CD14-positive monocyte (primary cell): ENCODE data around the gene PSMD10. TPM values are rescaled to one million over a fixed set of nuclear protein-coding genes. Genes with fewer than 3 reads are reported as not detected.

Experiments
- DNase-seq, 3 donors: peaks; one replicate each; pipeline ENCODE4 v3.0.0-alpha.2; 2011 to 2022
- H2AFZ ChIP-seq: 2 replicates; pipeline ENCODE4 v1.6.0; 2012; ENCODE audit warnings: mild to moderate bottlenecking, low read depth, low read length, inconsistent platforms; ENCODE audit not compliant: insufficient read depth, poor library complexity, severe bottlenecking
- H3K27ac ChIP-seq, 2 donors: 1 replicate in 1 of 2; 2 replicates in 1 of 2; pipeline ENCODE4 v1.5.1; 2012 to 2013; ENCODE audit warnings: low read length in 2 of 2, control low read depth in 1 of 2, inconsistent platforms in 1 of 2, low read depth in 1 of 2, mild to moderate bottlenecking in 1 of 2
- H3K27me3 ChIP-seq, 2 donors: one replicate each; pipeline versions ENCODE4 v1.6.0 to v1.6.1; 2011 to 2013; ENCODE audit warnings: low read length in 2 of 2; ENCODE audit not compliant: control insufficient read depth in 2 of 2, insufficient read depth in 2 of 2
- H3K36me3 ChIP-seq, 2 donors: replicated peaks in 1 of 2; 1 replicate in 1 of 2; 2 replicates in 1 of 2; pipeline versions ENCODE4 v1.5.1 to v1.6.1; 2012 to 2013; ENCODE audit warnings: low read length in 2 of 2, control low read depth in 1 of 2, inconsistent platforms in 1 of 2, mild to moderate bottlenecking in 1 of 2; ENCODE audit not compliant: insufficient read depth in 2 of 2, control insufficient read depth in 1 of 2
- H3K4me1 ChIP-seq, 2 donors: 1 replicate in 1 of 2; 2 replicates in 1 of 2; pipeline versions ENCODE4 v1.5.1 to v1.6.1; 2012 to 2013; ENCODE audit warnings: low read length in 2 of 2, control low read depth in 1 of 2, inconsistent platforms in 1 of 2, mild to moderate bottlenecking in 1 of 2, moderate library complexity in 1 of 2; ENCODE audit not compliant: insufficient read depth in 2 of 2, control insufficient read depth in 1 of 2
- H3K4me2 ChIP-seq: replicated peaks from 2 replicates; pipeline ENCODE3; 2012; ENCODE audit warnings: low read length, moderate library complexity, mild to moderate bottlenecking; ENCODE audit not compliant: poor library complexity, severe bottlenecking; ENCODE audit errors: extremely low read depth
- H3K4me3 ChIP-seq, 3 experiments: fragments of 200-600 bp in 1 of 3; sonication (generic) in 1 of 3; replicated peaks in 1 of 3; 1 replicate in 2 of 3; 2 replicates in 1 of 3; pipeline ENCODE4 v1.5.1; 2011 to 2013; ENCODE audit warnings: low read length in 3 of 3, mild to moderate bottlenecking in 3 of 3, control low read depth in 2 of 3, low read depth in 2 of 3, inconsistent platforms in 1 of 3, moderate library complexity in 1 of 3
- H3K79me2 ChIP-seq: 2 replicates; pipeline ENCODE4 v1.6.0; 2012; ENCODE audit warnings: mild to moderate bottlenecking, control low read depth, inconsistent platforms, low read length, moderate library complexity; ENCODE audit not compliant: insufficient read depth
- H3K9ac ChIP-seq: 2 replicates; pipeline ENCODE4 v1.6.0; 2017; ENCODE audit warnings: low read length, mild to moderate bottlenecking; ENCODE audit not compliant: insufficient read depth, poor library complexity, severe bottlenecking
- H3K9me3 ChIP-seq, 2 donors: replicated peaks in 1 of 2; 1 replicate in 1 of 2; 2 replicates in 1 of 2; pipeline versions ENCODE4 v1.5.1 to v1.6.1; 2012 to 2013; ENCODE audit warnings: low read length in 2 of 2, control low read depth in 1 of 2; ENCODE audit not compliant: control insufficient read depth in 1 of 2, insufficient read depth in 1 of 2
- H4K20me1 ChIP-seq: 2 replicates; pipeline ENCODE4 v1.6.0; 2012; ENCODE audit warnings: mild to moderate bottlenecking, low read length, control low read depth, moderate library complexity; ENCODE audit not compliant: insufficient read depth
- H3K27ac Mint-ChIP-seq, 7 donors: one replicate each; pipeline ENCODE4 v1.8.0; 2020; ENCODE audit warnings: mild to moderate bottlenecking in 7 of 7, mixed read lengths in 7 of 7, moderate library complexity in 6 of 7, inconsistent platforms in 2 of 7
- H3K27me3 Mint-ChIP-seq, 3 donors: one replicate each; pipeline ENCODE4 v1.8.0; 2021 to 2022; ENCODE audit warnings: low read depth in 3 of 3, mild to moderate bottlenecking in 3 of 3, mixed read lengths in 3 of 3, moderate library complexity in 3 of 3, inconsistent platforms in 1 of 3
- H3K36me3 Mint-ChIP-seq, 2 donors: one replicate each; pipeline ENCODE4 v1.8.0; 2020; ENCODE audit warnings: mixed read lengths in 2 of 2, inconsistent platforms in 1 of 2, mild to moderate bottlenecking in 1 of 2
- H3K4me1 Mint-ChIP-seq: one replicate; pipeline ENCODE4 v1.8.0; 2020; ENCODE audit warnings: mild to moderate bottlenecking, mixed read lengths
- H3K4me3 Mint-ChIP-seq, 2 donors: one replicate each; pipeline ENCODE4 v1.8.0; 2020; ENCODE audit warnings: mild to moderate bottlenecking in 2 of 2, mixed read lengths in 2 of 2, moderate library complexity in 1 of 2
- H3K9me3 Mint-ChIP-seq, 7 donors: one replicate each; pipeline ENCODE4 v1.8.0; 2020 to 2022; ENCODE audit warnings: mixed read lengths in 7 of 7, mild to moderate bottlenecking in 6 of 7, moderate library complexity in 6 of 7, inconsistent platforms in 2 of 7
- CTCF ChIP-seq: fragments of 200-600 bp; IDR thresholded peaks from one replicate; pipeline ENCODE4 v1.8.0; 2022; ENCODE audit warnings: antibody characterized with exemption, mild to moderate bottlenecking
- WGBS: methylation state at CpG from one replicate; pipeline ENCODE4 v1.1.5; 2013; ENCODE audit warnings: missing lambda C conversion rate; ENCODE audit not compliant: insufficient coverage; 5-methylcytosine and 5-hydroxymethylcytosine counted together
- intact Hi-C, 2 donors: fragments of 100-400 bp; cut with micrococcal nuclease; formaldehyde crosslinking; loops; one replicate each; pipeline versions ENCODE4 v1.15.0 to v1.15.1; 2023
- polyA plus RNA-seq, 3 donors: library from polyadenylated mRNA; depleted of rRNA in 1 of 3; unstranded in 2 of 3; stranded (reverse) in 1 of 3; fragments of 300-500 nt in 2 of 3; fragments of >200 nt in 1 of 3; fragmentation: Illumina TruSeq in 2 of 3; gene quantifications; 1 replicate in 2 of 3; 2 replicates in 1 of 3; pipeline ENCODE4 v1.2.3, GENCODE V29; 2012 to 2021

The PSMD10 gene
- polyA plus RNA-seq, 3 donors: 17.9 to 70.4 (median 64.7) TPM

GRCh38 chrX:108117988-108118387 is 26.6 kb upstream of the PSMD10 start:
- no CpG with 5 or more reads among the region's 3 CpGs for WGBS
- no peak for TF ChIP-seq CTCF

GRCh38 chrX:108114541-108114940 is 23.2 kb upstream of the PSMD10 start:
- H2AFZ ChIP-seq: no peak overlapping the region
- H3K9me3 Mint-ChIP-seq: peaks cover 0 to 10% (median 9%) of the 10 kb centered on the region in 7 donors
- no peak overlapping the region for H3K4me3 ChIP-seq
- H3K36me3 Mint-ChIP-seq: peaks cover 3% of the 10 kb centered on the region in 2 donors
- no peak overlapping the region for H3K27ac ChIP-seq
- H3K9me3 ChIP-seq: peaks cover 0 to 3% of the 10 kb centered on the region in 2 donors
- no peaks in the 10 kb centered on the region for H3K79me2 ChIP-seq
- intact Hi-C loops: no loop called here
- H3K27me3 Mint-ChIP-seq: peaks cover 1 to 10% (median 3%) of the 10 kb centered on the region in 3 donors
- TF ChIP-seq CTCF: no peak
- no peak overlapping the region for H3K4me3 Mint-ChIP-seq
- H3K4me1 Mint-ChIP-seq: peaks cover 13% of the 10 kb centered on the region
- no peak overlapping the region for H3K4me2 ChIP-seq
- no peak overlapping the region for H3K27ac Mint-ChIP-seq
- no peaks in the 10 kb centered on the region for H3K36me3 ChIP-seq
- DNase-seq: no peak
- no peaks in the 10 kb centered on the region for H4K20me1 ChIP-seq
- H3K4me1 ChIP-seq: no peaks in the 10 kb centered on the region
- no peak overlapping the region for H3K9ac ChIP-seq
- no peaks in the 10 kb centered on the region for H3K27me3 ChIP-seq

More at GRCh38 chrX:108117988-108118387, 26.6 kb upstream of the PSMD10 start:
- H3K27me3 Mint-ChIP-seq: peaks cover 1 to 16% (median 1%) of the 10 kb centered on the region in 3 donors
- H3K4me3 Mint-ChIP-seq: no peak overlapping the region
- no peak overlapping the region for H3K4me3 ChIP-seq
- no peaks in the 10 kb centered on the region for H3K36me3 ChIP-seq
- no peaks in the 10 kb centered on the region for H4K20me1 ChIP-seq
- no peaks in the 10 kb centered on the region for H3K79me2 ChIP-seq
- no peak overlapping the region for H3K27ac ChIP-seq
- no peaks in the 10 kb centered on the region for H3K27me3 ChIP-seq
- peaks cover 3% of the 10 kb centered on the region in 2 donors for H3K36me3 Mint-ChIP-seq
- no peak overlapping the region for H2AFZ ChIP-seq
- H3K4me1 Mint-ChIP-seq: peaks cover 13% of the 10 kb centered on the region
- intact Hi-C loops: no loop called here
- H3K4me2 ChIP-seq: no peak overlapping the region
- H3K9me3 ChIP-seq: peaks cover 0 to 3% of the 10 kb centered on the region in 2 donors
- no peaks in the 10 kb centered on the region for H3K4me1 ChIP-seq
- no peak for DNase-seq
- peaks cover 0 to 7% (median 5%) of the 10 kb centered on the region in 7 donors for H3K9me3 Mint-ChIP-seq
- no peak overlapping the region for H3K9ac ChIP-seq
- H3K27ac Mint-ChIP-seq: no peak overlapping the region
